ENCODE results near the gene CKS2. TPM values are rescaled to one million over a fixed set of nuclear protein-coding genes. Genes with fewer than 3 reads are reported as not detected.

Gene CKS2
- total and polyA plus RNA-seq, 2 of the 8 experiments (the other 6 are each of a cell fraction or from before 2014, with no cell fraction given): 337 to 689 TPM

DNA sequence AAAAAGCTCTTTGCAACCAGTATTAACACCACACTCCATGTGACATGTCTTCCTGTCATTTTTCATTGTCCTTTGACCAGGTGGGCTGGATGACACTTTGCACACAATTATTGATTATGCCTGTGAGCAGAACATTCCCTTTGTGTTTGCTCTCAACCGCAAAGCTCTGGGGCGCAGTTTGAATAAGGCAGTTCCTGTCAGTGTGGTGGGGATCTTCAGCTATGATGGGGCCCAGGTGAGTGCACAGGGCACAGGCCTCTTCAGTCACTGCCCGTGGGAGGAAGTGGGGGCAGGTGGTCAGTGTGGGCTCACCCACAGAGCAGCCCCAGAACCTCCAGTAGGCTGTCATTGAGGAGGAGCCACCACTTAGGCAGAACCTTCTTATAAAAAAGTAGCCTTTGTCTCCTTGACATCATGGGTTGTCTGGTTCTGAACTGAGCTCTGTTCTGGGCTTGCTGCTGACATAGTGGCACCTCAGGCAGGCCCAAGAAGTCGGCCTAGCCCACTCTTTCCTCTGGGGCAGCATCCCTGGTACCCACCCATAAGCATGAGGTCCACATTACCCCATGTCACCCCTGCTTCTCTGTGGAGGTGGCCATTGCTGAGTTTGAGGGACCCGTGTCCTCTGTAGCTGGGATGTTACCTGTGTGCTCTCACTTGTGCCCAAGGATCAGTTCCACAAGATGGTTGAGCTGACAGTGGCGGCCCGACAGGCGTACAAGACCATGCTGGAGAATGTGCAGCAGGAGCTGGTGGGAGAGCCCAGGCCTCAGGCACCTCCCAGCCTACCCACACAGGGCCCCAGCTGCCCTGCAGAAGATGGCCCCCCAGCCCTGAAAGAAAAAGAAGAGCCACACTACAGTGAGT, 46.6 kb downstream of the CKS2 start:
- Histone ChIP-seq H3K14ac (ENCODE audit: insufficient read length) (no peak overlapping the region), H4K5ac (ENCODE audit: insufficient read length, low read depth, low read length) (no peak overlapping the region), H3K27ac (ENCODE audit: low read depth, low read length) (no peak overlapping the region), H3K4me2 (ENCODE audit: insufficient read depth in 1 of 2, low read depth in 2 of 2, low read length in 2 of 2) (no peak overlapping the region), H4K91ac (replicated peaks; ENCODE audit: insufficient read length, low read length) (no peak overlapping the region), H3K4ac (replicated peaks; ENCODE audit: insufficient read length, low read depth, low read length) (no peak overlapping the region), H4K20me1 (replicated peaks in 1 of 2; ENCODE audit: control insufficient read depth in 1 of 2, insufficient read depth in 2 of 2, low read length in 2 of 2) (peaks cover 4 to 6% of the 10 kb centered on the region in 2 experiments), H4K8ac (ENCODE audit: extremely low read depth, insufficient read depth, low read length) (no peak overlapping the region; the same call in 1 of the 2 replicates), H2AFZ (ENCODE audit: low read length) (no peak overlapping the region), H3K18ac (ENCODE audit: extremely low read depth, low read length) (no peak overlapping the region), H3K23ac (ENCODE audit: insufficient read length) (no peak overlapping the region), H2AK5ac (ENCODE audit: low read depth, low read length) (no peak overlapping the region), H3K9ac (replicated peaks in 1 of 4; ENCODE audit: extremely low read depth in 1 of 4, low read depth in 3 of 4, low read length in 3 of 4) (no peak overlapping the region), H2BK5ac (ENCODE audit: low read depth, low read length) (no peak overlapping the region), H3K23me2 (ENCODE audit: low read depth, low read length) (no peaks in the 10 kb centered on the region), H3K4me1 (replicated peaks in 1 of 4; ENCODE audit: control insufficient read depth in 3 of 4, insufficient read depth in 4 of 4, low read length in 3 of 4) (no peaks in the 10 kb centered on the region), H3K4me3 (ENCODE audit: extremely low read depth in 1 of 4, insufficient read depth in 2 of 4, low read depth in 3 of 4, low read length in 4 of 4) (no peak overlapping the region), H3K56ac (replicated peaks; ENCODE audit: insufficient read length, low read depth, low read length) (no peak overlapping the region), H2BK12ac (ENCODE audit: low read depth, low read length) (no peak overlapping the region), H3K36me3 (ENCODE audit: control insufficient read depth in 2 of 4, insufficient read depth in 4 of 4, low read length in 3 of 4) (peaks cover 49 to 91% (median 75%) of the 10 kb centered on the region in 4 experiments), H3K9me3 (ENCODE audit: insufficient read depth in 2 of 2, low read depth in 1 of 2, low read length in 1 of 2) (no peaks in the 10 kb centered on the region), H2BK120ac (replicated peaks; ENCODE audit: low read depth, low read length) (no peak overlapping the region), H3K27me3 (replicated peaks in 1 of 4; ENCODE audit: control insufficient read depth in 3 of 4, extremely low read depth in 1 of 4, insufficient read depth in 3 of 4, low read length in 3 of 4) (no peaks in the 10 kb centered on the region), H3K79me2 (ENCODE audit: control insufficient read depth in 1 of 2, insufficient read depth in 2 of 2, low read length in 2 of 2) (no peaks in the 10 kb centered on the region), H3K79me1 (ENCODE audit: low read depth, low read length) (no peaks in the 10 kb centered on the region; the same call in 1 of the 2 replicates), H2BK15ac (ENCODE audit: low read length) (no peak overlapping the region), H2BK20ac (ENCODE audit: low read length) (no peak overlapping the region)
- no peak for TF ChIP-seq PHF8 (conservative IDR thresholded peaks at IDR 0.05; ENCODE audit: low read depth, low read length)
- DNase-seq (ENCODE audit: low read depth in 1 of 2, low spot score in 2 of 2) (no peak), FAIRE-seq (no peak)
- ChIA-PET POLR2A (ENCODE audit: partially characterized antibody) (interaction anchor here (1.1 to 1.7 kb wide), 5 partner anchors 9 to 34 kb away, joined by 3 to 8 read pairs (median 3); no protein-coding TSS in a partner anchor), CTCF (ENCODE audit: partially characterized antibody) (interaction anchor here (1.0 to 1.5 kb wide), 5 partner anchors 8 to 235 kb away, joined by 3 to 6 read pairs (median 3); no protein-coding TSS in a partner anchor)
- 90% methylated on average over 8 of the region's 8 CpGs; no CpG with 5 or more reads in 1 of the 2 experiments for WGBS, 2 experiments (ENCODE audit: extremely low coverage in 1 of 2, insufficient coverage in 1 of 2, insufficient read length in 1 of 2, insufficient replicate concordance in 2 of 2, low coverage in 1 of 2, low lambda C conversion rate in 2 of 2, missing lambda C conversion rate in 1 of 2)

Data from H1 (cell line).